Measurements from ENCODE around the gene UBR4. TPM values are rescaled to one million over a fixed set of nuclear protein-coding genes. Genes with fewer than 3 reads are reported as not detected.

UBR4 gene
- total RNA-seq, 3 donors from 2014 or later = 108 to 159 (median 128) TPM

DNA sequence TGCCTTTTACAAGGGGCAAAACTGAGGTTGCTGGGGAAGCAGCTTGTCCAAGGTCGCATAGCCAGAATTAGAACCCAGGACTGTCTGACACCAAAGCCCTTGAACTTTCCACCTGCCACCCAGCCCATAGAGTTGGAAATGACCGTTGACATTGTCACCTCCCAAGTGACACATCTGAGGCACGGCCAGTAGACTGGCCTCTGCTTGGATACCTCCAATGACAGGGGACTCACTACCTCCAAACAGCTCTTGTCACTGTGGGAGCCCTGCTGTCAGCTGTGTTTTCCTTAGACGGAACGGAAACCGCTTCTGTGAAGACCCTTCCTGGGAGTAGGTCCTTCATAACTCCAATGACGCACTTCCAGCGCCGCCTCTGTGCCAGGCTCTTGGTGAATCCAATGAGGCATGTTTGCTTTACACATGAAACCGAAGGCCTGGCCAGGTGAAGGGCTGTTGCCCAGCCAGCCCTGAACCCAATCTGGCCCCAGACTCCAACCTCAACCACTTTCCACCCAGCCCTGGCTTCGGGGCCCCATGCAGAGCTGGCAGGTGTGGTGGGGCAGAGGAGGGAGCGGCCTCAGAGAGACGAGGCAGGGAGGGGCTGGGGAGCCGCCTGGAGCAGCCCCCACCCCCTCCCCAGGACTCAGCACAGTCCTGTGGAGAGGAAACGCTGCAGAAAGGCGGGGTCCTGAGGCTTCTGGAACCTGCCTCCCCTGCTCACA is 144.4 kb downstream of the UBR4 start:
- TF ChIP-seq, protein P1, sequence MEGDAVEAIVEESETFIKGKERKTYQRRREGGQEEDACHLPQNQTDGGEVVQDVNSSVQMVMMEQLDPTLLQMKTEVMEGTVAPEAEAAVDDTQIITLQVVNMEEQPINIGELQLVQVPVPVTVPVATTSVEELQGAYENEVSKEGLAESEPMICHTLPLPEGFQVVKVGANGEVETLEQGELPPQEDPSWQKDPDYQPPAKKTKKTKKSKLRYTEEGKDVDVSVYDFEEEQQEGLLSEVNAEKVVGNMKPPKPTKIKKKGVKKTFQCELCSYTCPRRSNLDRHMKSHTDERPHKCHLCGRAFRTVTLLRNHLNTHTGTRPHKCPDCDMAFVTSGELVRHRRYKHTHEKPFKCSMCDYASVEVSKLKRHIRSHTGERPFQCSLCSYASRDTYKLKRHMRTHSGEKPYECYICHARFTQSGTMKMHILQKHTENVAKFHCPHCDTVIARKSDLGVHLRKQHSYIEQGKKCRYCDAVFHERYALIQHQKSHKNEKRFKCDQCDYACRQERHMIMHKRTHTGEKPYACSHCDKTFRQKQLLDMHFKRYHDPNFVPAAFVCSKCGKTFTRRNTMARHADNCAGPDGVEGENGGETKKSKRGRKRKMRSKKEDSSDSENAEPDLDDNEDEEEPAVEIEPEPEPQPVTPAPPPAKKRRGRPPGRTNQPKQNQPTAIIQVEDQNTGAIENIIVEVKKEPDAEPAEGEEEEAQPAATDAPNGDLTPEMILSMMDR (IDR thresholded peaks at IDR 0.05) = no peak
- H3K36me3 ChIP-seq (ENCODE audit: low read depth) = no peaks in the 10 kb centered on the region
- ATAC-seq = peak; percentile 27
- H3K4me3 ChIP-seq = no peak overlapping the region
- peaks cover 20% of the 10 kb centered on the region for H3K4me1 ChIP-seq (ENCODE audit: low read depth)
- peak in 1 of 3 donors; percentile 54 for DNase-seq
- intact Hi-C loops (cut with DNase I, micrococcal nuclease) = no loop called here
- no peaks in the 10 kb centered on the region for H3K9me3 ChIP-seq

DNA sequence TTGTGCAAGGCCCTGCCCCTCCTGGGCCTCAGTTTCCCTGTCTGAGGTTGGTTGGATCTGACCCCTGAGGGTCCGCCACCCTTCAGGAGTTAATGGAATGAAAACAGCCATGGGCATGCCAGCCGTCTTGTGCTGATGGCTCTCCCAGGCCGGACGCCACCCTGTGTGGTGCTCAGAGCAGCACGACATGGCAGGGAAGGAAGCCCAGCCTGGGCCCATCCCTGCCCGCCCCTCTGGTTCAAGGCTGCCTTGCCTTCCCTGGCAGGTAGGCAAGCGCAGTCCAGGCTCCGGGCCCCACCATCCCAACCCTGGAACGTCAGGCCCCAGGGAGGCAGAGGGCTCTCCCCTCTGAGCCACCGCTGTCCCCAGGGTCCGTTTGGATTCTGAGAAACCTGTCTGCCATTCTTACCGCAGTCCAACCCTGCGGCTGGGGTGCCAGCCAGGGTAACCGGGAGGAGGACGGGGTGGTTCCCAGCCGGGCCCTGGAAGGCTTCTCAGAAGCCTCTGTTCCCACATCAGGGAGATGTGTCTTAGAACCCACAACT is 145.1 kb downstream of the UBR4 start:
- Histone ChIP-seq H3K4me3 (no peak overlapping the region), H3K4me1 (ENCODE audit: low read depth) (peaks cover 20% of the 10 kb centered on the region), H3K9me3 (no peaks in the 10 kb centered on the region), H3K36me3 (ENCODE audit: low read depth) (no peaks in the 10 kb centered on the region)
- TF ChIP-seq, protein P1 (IDR thresholded peaks at IDR 0.05) = no peak
- intact Hi-C loops (cut with DNase I, micrococcal nuclease) = no loop called here
- DNase-seq (no peak), ATAC-seq (no peak)

DNA sequence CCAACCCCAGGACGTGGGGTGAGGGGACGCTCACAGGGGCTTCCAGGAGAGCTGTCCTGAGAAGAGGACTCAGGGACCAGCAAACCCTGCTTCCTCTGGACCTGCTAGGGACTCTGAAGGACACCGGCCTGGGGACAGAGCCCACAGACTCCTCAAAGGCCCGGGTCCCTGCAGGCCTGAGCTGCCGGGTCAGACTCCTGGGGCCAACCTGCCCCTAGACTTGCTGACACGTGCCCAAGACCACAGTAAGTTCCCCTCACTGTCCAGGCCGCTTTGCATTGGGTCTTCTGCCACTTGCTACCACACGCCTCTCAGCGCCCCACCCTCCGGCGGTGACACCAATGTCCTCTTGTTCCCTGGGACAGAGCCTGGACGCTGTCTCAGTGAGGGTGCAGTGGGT is 146.9 kb downstream of the UBR4 start:
- no peak for ATAC-seq
- Histone ChIP-seq H3K36me3 (ENCODE audit: low read depth) (no peaks in the 10 kb centered on the region), H3K4me3 (no peak overlapping the region), H3K4me1 (ENCODE audit: low read depth) (peaks cover 19% of the 10 kb centered on the region), H3K9me3 (no peaks in the 10 kb centered on the region)
- intact Hi-C loops (cut with DNase I, micrococcal nuclease) = no loop called here
- no peak for DNase-seq
- TF ChIP-seq, protein P1 (IDR thresholded peaks at IDR 0.05) = no peak

DNA sequence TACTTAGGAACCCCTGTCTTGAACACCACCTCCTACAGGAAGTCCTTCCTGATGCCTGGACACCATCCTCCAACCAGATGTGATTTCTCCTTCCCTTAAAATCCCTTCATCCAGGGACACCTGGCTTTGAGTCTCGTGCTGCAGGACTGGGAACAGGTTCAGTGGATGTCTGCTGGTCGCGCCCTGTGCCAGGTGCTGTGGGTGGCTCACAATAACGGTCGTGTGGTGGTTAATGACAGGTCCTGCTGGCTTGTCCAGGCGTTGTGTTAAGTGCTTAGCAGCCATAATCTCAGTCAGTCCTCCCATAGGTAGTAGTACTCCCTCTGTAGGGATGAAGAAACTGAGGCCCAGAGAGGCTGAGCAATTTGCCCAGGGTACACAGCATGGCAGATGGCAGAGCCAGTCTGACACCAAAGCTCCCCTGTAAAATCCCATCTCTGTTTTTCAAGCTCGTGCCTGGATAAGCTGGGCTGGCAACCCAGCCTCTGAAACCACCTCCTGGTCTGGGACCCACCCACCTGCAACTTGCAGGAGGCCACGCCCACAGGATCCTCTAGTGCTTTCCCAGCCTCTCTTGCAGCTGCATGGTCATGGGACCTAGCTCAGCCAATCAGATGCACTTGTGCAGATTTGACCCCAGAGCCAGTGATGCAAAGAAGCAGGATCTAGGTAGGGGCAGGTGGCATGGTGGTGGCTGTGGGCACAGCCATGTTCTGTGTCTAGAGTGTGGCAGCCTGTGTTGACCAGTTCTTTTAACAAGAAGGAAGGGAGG is 147.6 kb downstream of the UBR4 start:
- intact Hi-C loops (cut with DNase I, micrococcal nuclease) = no loop called here
- ATAC-seq (peak; percentile 55), DNase-seq (no peak)
- Histone ChIP-seq H3K4me3 (no peak overlapping the region), H3K36me3 (ENCODE audit: low read depth) (no peaks in the 10 kb centered on the region), H3K4me1 (ENCODE audit: low read depth) (peaks cover 13% of the 10 kb centered on the region), H3K9me3 (no peaks in the 10 kb centered on the region)
- TF ChIP-seq, protein P1 (IDR thresholded peaks at IDR 0.05) = no peak

DNA sequence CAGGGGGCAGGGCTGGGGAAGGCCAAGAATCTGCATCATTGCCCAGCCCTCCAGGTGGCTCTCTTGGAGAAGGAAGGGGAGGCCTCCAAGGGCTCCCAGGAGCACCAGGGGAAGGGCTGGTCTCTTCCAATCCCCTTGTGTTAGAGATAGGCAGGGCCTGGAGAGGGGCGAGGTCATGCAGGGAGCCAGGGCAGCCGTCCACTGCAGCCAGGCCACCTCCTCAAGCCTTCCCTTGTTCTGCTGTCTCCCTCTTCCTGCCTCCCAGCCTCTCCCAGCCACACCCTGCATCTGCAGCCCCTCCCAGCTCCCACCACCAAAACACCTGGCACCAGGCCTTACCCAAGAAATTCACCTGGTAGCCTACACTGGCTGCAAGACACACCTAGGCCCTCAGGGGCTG is 148.3 kb downstream of the UBR4 start:
- DNase-seq (no peak), ATAC-seq (peak; percentile 37)

More for the DNA sequence above, 148.3 kb downstream of the UBR4 start:
- peaks cover 6% of the 10 kb centered on the region for H3K4me1 ChIP-seq (ENCODE audit: low read depth)
- no peak overlapping the region for H3K4me3 ChIP-seq
- intact Hi-C loops (cut with DNase I, micrococcal nuclease) = no loop called here
- no peaks in the 10 kb centered on the region for H3K9me3 ChIP-seq
- no peaks in the 10 kb centered on the region for H3K36me3 ChIP-seq (ENCODE audit: low read depth)
- TF ChIP-seq, protein P1 (IDR thresholded peaks at IDR 0.05) = no peak
